K562 (cell line): ENCODE data around the gene DBNL. TPM values are rescaled to one million over a fixed set of nuclear protein-coding genes. Genes with fewer than 3 reads are reported as not detected.
"Not testable (repeated sequence)": the region's sequence is repeated elsewhere in the genome, so short reads cannot be mapped to it uniquely, and the experiment has no call there.

Source experiments
- ATAC-seq: fragments of 200-7000 bp; cut with Tn5 transposase; 3 replicates; pipeline ENCODE4 v1.9.1; 2020; ENCODE audit warnings: moderate library complexity
- BruUV-seq: library from RNA; stranded (reverse); fragments of 400-500 nt; replicated peaks from 2 replicates; lab custom pipeline; 2021; lab: Mats Ljungman, UMichigan
- CTCF ChIA-PET: fragments of 300-600 bp; formaldehyde crosslinking; extraction: SDS; loops from one replicate; lab custom pipeline; 2021; ENCODE audit warnings: low intra/inter-chr PET ratio; lab: Yijun Ruan, JAX
- POLR2A ChIA-PET: fragments of 300-600, 350-650 bp; sonication (Branson Sonifier 250); formaldehyde crosslinking; extraction: SDS; loops from one replicate; lab custom pipeline; 2021; ENCODE audit warnings: antibody characterized with exemption, inconsistent platforms; lab: Yijun Ruan, JAX
- DNase-seq, 4 experiments: peaks; one replicate each; pipeline versions ENCODE4 v3.0.0 to v3.0.0-alpha.2; 2011 to 2018; ENCODE audit warnings: low spot score in 3 of 4, mixed read lengths in 3 of 4; ENCODE audit errors: extremely low read depth in 1 of 4
- FAIRE-seq: peaks from 2 replicates; lab custom pipeline; 2011; peaks lifted over from hg19 to GRCh38; lab: Jason Lieb, UNC
- H2AFZ ChIP-seq: 2 replicates; pipeline ENCODE4 v1.6.0; 2011; ENCODE audit warnings: low read depth, low read length, control low read depth, inconsistent platforms
- H3K27ac ChIP-seq: fragments of 200-600 bp; 3 replicates; pipeline ENCODE4 v1.8.0; 2011; ENCODE audit warnings: low read depth, mild to moderate bottlenecking, control low read depth, inconsistent platforms, low read length, moderate library complexity, mixed read lengths; ENCODE audit errors: extremely low read depth
- H3K27me3 ChIP-seq, 2 experiments: fragments of 300-600 bp in 1 of 2; 2 replicates in 1 of 2; 3 replicates in 1 of 2; pipeline versions ENCODE4 v1.6.0 to v1.8.0; 2011; ENCODE audit warnings: inconsistent platforms in 2 of 2, low read length in 2 of 2, mild to moderate bottlenecking in 1 of 2, mixed read lengths in 1 of 2, moderate library complexity in 1 of 2; ENCODE audit not compliant: control insufficient read depth in 2 of 2, insufficient read depth in 2 of 2
- H3K36me3 ChIP-seq: fragments of 300-600 bp; 3 replicates; pipeline ENCODE4 v1.8.0; 2011; ENCODE audit warnings: mild to moderate bottlenecking, low read length, inconsistent platforms; ENCODE audit not compliant: control insufficient read depth, insufficient read depth
- H3K4me1 ChIP-seq, 2 experiments: fragments of 200-600 bp in 1 of 2; replicated peaks in 1 of 2; 2 replicates in 1 of 2; 3 replicates in 1 of 2; pipeline versions ENCODE4 v1.5.1 to v1.8.0; 2011; ENCODE audit warnings: inconsistent platforms in 2 of 2, low read length in 2 of 2, mild to moderate bottlenecking in 1 of 2, mixed read lengths in 1 of 2, moderate library complexity in 1 of 2; ENCODE audit not compliant: control insufficient read depth in 2 of 2, insufficient read depth in 2 of 2
- H3K4me2 ChIP-seq: 2 replicates; pipeline ENCODE4 v1.6.1; 2011; ENCODE audit warnings: low read length, control low read depth, inconsistent platforms, mixed read lengths; ENCODE audit not compliant: insufficient read depth
- H3K4me3 ChIP-seq: fragments of 200-600 bp; sonication (generic), shearing (Covaris generic); 2 replicates; pipeline ENCODE4 v1.5.1; 2016; ENCODE audit warnings: control low read depth, inconsistent platforms
- H3K79me2 ChIP-seq: fragments of 200-600 bp; 3 replicates; pipeline ENCODE4 v1.8.0; 2011; ENCODE audit warnings: low read length, inconsistent platforms; ENCODE audit not compliant: control insufficient read depth, insufficient read depth
- H3K9ac ChIP-seq, 2 experiments: 2 replicates each; pipeline versions ENCODE4 v1.6.0 to v1.6.1; 2011; ENCODE audit warnings: low read depth in 2 of 2, low read length in 2 of 2, control low read depth in 1 of 2, inconsistent platforms in 1 of 2, mild to moderate bottlenecking in 1 of 2, mixed read lengths in 1 of 2; ENCODE audit not compliant: insufficient read depth in 1 of 2
- H3K9me1 ChIP-seq: one replicate; pipeline ENCODE4 v1.6.0; 2011; ENCODE audit warnings: inconsistent platforms, mild to moderate bottlenecking, low read length, moderate library complexity; ENCODE audit not compliant: control insufficient read depth, insufficient read depth
- H3K9me3 ChIP-seq: replicated peaks from 2 replicates; pipeline ENCODE4 v1.5.1; 2011; ENCODE audit warnings: low read depth, low read length, inconsistent platforms; ENCODE audit not compliant: control insufficient read depth, insufficient read depth
- H4K20me1 ChIP-seq: replicated peaks from 2 replicates; pipeline ENCODE4 v1.6.1; 2011; ENCODE audit warnings: low read length, inconsistent platforms, mixed read lengths; ENCODE audit not compliant: control insufficient read depth, insufficient read depth
- CBX8 ChIP-seq: fragments of 200-600 bp; sonication (generic); IDR thresholded peaks from 2 replicates; pipeline ENCODE4 v1.6.1; 2012; ENCODE audit warnings: borderline replicate concordance, mixed run types, low read depth, mild to moderate bottlenecking, moderate library complexity, mixed read lengths, low read length, control low read depth, inconsistent platforms; ENCODE audit not compliant: poor library complexity, severe bottlenecking; ENCODE audit errors: extremely low read depth
- CHCHD3 ChIP-seq: fragments of 250-450 bp; sonication (Bioruptor Pico); IDR thresholded peaks from 2 replicates; pipeline ENCODE4 v2.1.2; 2022; ENCODE audit warnings: mild to moderate bottlenecking
- CHD2 ChIP-seq: IDR thresholded peaks from 2 replicates; pipeline ENCODE4 v1.6.1; 2011; ENCODE audit warnings: low read depth, low read length
- FOXK2 ChIP-seq, 2 experiments: fragments of 450-650 bp; IDR thresholded peaks in 1 of 2; conservative IDR thresholded peaks in 1 of 2; 2 replicates each; pipeline ENCODE4 v1.6.1; 2016; ENCODE audit warnings: low read depth in 2 of 2, mild to moderate bottlenecking in 1 of 2
- GATAD2A ChIP-seq: fragments of 450-650 bp; IDR thresholded peaks from 2 replicates; pipeline ENCODE4 v1.6.1; 2017
- HDAC1 ChIP-seq, 2 experiments: fragments of 450-650 bp; IDR thresholded peaks; 2 replicates each; pipeline ENCODE4 v1.6.1; 2016 to 2017; ENCODE audit warnings: inconsistent platforms in 1 of 2, mild to moderate bottlenecking in 1 of 2, moderate library complexity in 1 of 2
- L3MBTL2 ChIP-seq: fragments of 450-650 bp; IDR thresholded peaks from 2 replicates; pipeline ENCODE4 v1.6.1; 2016; ENCODE audit warnings: mild to moderate bottlenecking, moderate library complexity
- MCM7 ChIP-seq, 2 experiments: fragments of 450-650 bp; IDR thresholded peaks; 2 replicates each; pipeline ENCODE4 v1.6.1; 2016 to 2018
- PHF20 ChIP-seq: fragments of 450-650 bp; IDR thresholded peaks from 2 replicates; pipeline ENCODE4 v1.6.1; 2018; ENCODE audit not compliant: partially characterized antibody
- POLR2A ChIP-seq: fragments of 450-650 bp; conservative IDR thresholded peaks from 2 replicates; pipeline ENCODE4 v1.6.1; 2016
- PTBP1 ChIP-seq: fragments of 200-400 bp; formaldehyde crosslinking; IDR thresholded peaks from 2 replicates; pipeline ENCODE4 v1.6.1; 2017; ENCODE audit warnings: low read depth, low read length
- RBM39 ChIP-seq: fragments of 200-400 bp; formaldehyde crosslinking; optimal IDR thresholded peaks from 2 replicates; pipeline ENCODE3; 2018; ENCODE audit warnings: low read depth, low read length
- RFX7 ChIP-seq: fragments of 250-450 bp; sonication (Bioruptor Pico); IDR thresholded peaks from 2 replicates; pipeline ENCODE4 v1.5.1; 2021; ENCODE audit warnings: mild to moderate bottlenecking
- TARDBP ChIP-seq: fragments of 450-650 bp; IDR thresholded peaks from 2 replicates; pipeline ENCODE4 v1.6.1; 2016
- THRAP3 ChIP-seq: fragments of 450-650 bp; IDR thresholded peaks from 2 replicates; pipeline ENCODE4 v1.6.1; 2016; ENCODE audit warnings: mild to moderate bottlenecking, inconsistent platforms, borderline replicate concordance
- WGBS: fragments of 100-300 bp; shearing (Covaris generic); methylation state at CpG from one replicate; pipeline ENCODE4 v1.1.6; 2016; ENCODE audit warnings: low coverage, mixed read lengths; ENCODE audit not compliant: insufficient coverage; ENCODE audit errors: missing lambda C conversion rate; 5-methylcytosine and 5-hydroxymethylcytosine counted together
- in situ Hi-C: fragments of 300-500 bp; cut with MboI; formaldehyde crosslinking; loops from 4 replicates; pipeline ENCODE4 v1.15.0; 2018; ENCODE audit warnings: inconsistent platforms, mixed read lengths
- intact Hi-C: fragments of 100-400 bp; cut with micrococcal nuclease; formaldehyde crosslinking; loops from 2 replicates; pipeline ENCODE4 v1.14.2; 2022
- polyA plus RNA-seq, 8 experiments: library from polyadenylated mRNA; depleted of rRNA in 4 of 8; stranded (reverse) in 5 of 8; unstranded in 3 of 8; fragments of >200 nt; fragmentation: Nextera tagmentation in 2 of 8; fragmentation: Illumina TruSeq in 1 of 8; extraction: Ambion mirVana in 2 of 8; extraction: Trizol in 1 of 8; gene quantifications; 2 replicates each; pipeline versions ENCODE4 v1.2.1 to v1.2.3, GENCODE V29; 2011 to 2014; ENCODE audit warnings: inconsistent platforms in 1 of 8, missing spikeins in 1 of 8
- total RNA-seq, 7 experiments: library from RNA; depleted of rRNA in 6 of 7; stranded (reverse); fragments of >200 nt in 6 of 7; fragmentation: Illumina TruSeq in 2 of 7; extraction: Trizol in 2 of 7; gene quantifications; 2 replicates each; pipeline versions ENCODE4 v1.2.1 to v1.2.3, GENCODE V29; 2011 to 2021; ENCODE audit warnings: low replicate concordance in 1 of 7
- TF ChIP-seq, protein P1 (sequence below): fragments of 250-450 bp; sonication (Bioruptor Pico); IDR thresholded peaks from 2 replicates; pipeline ENCODE4 v1.5.0; 2020; ENCODE audit warnings: mild to moderate bottlenecking, borderline replicate concordance
- TF ChIP-seq, protein P2 (sequence below): fragments of 200-400 bp; formaldehyde crosslinking; IDR thresholded peaks from 2 replicates; pipeline ENCODE4 v1.6.1; 2017; ENCODE audit warnings: mild to moderate bottlenecking, low read depth, low read length, moderate library complexity

DBNL gene
- total and polyA plus RNA-seq, 9 of the 15 experiments (the other 6 are each of a cell fraction or from before 2014, with no cell fraction given), result 1.9 to 65.1 (median 38.9) TPM

DNA sequence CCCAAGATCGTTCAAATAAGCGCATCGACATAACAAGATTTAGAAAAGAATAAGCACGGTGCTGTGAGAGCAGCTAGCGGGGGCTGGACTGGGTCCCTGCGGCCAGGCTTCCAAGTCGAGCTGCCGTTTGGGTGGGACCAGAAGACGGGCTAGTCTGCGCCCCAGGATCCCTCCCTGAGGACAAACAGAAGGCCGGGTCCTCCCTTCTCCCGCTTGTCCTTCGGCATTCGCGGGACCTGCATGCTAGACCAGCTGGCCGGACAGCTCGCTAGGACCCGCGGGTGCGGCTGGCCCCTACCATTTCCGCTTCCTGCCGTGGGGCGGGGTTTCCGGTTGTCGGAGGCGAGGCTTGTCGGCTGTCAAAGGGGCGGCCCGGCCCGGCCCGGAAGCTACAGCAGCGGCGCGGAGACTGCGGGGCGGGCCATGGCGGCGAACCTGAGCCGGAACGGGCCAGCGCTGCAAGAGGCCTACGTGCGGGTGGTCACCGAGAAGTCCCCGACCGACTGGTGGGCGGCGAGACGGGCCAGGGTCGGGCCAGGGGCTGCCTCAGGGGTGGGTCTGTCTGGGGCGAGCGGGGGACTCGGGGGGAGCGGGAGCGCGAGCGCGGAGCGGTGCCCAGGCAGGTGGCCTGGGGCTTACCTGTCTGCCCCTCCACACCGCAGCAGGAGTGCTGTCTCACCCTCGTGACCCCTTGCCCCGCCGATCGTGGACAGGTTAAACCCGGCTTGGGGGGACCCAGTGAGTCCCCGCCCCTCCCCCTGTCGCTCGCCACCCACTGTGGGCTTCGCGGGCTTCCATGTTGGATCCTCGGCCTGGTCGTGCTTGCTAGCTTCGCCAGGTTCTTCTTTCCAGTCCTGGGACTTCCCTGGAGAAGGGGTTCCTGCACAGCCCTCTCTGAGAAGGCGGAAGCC is at the start of gene DBNL (continued):
- TF ChIP-seq MCM7 (IDR thresholded peaks at IDR 0.05) (no peak), TARDBP (no peak), FOXK2 (conservative IDR thresholded peaks at IDR 0.05 in 1 of 2, IDR thresholded peaks at IDR 0.05 in 1 of 2; ENCODE audit: low read depth in 2 of 2) (no peak), PTBP1 (no peak), CBX8 (no peak), CHD2 (no peak), L3MBTL2 (peak; percentile 90), HDAC1 (IDR thresholded peaks at IDR 0.05) (peak in 1 of 2 experiments; percentile 88; a peak in 2 of 4 replicates), THRAP3 (no peak), PHF20 (peak; percentile 88), POLR2A (peak; percentile 96), RBM39 (no peak), CHCHD3 (CRISPR knock-in tag) (no peak), RFX7 (CRISPR knock-in tag) (no peak), GATAD2A (no peak)
- TF ChIP-seq, protein P1, sequence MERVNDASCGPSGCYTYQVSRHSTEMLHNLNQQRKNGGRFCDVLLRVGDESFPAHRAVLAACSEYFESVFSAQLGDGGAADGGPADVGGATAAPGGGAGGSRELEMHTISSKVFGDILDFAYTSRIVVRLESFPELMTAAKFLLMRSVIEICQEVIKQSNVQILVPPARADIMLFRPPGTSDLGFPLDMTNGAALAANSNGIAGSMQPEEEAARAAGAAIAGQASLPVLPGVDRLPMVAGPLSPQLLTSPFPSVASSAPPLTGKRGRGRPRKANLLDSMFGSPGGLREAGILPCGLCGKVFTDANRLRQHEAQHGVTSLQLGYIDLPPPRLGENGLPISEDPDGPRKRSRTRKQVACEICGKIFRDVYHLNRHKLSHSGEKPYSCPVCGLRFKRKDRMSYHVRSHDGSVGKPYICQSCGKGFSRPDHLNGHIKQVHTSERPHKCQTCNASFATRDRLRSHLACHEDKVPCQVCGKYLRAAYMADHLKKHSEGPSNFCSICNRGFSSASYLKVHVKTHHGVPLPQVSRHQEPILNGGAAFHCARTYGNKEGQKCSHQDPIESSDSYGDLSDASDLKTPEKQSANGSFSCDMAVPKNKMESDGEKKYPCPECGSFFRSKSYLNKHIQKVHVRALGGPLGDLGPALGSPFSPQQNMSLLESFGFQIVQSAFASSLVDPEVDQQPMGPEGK (CRISPR knock-in tag), result no peak
- TF ChIP-seq, protein P2, sequence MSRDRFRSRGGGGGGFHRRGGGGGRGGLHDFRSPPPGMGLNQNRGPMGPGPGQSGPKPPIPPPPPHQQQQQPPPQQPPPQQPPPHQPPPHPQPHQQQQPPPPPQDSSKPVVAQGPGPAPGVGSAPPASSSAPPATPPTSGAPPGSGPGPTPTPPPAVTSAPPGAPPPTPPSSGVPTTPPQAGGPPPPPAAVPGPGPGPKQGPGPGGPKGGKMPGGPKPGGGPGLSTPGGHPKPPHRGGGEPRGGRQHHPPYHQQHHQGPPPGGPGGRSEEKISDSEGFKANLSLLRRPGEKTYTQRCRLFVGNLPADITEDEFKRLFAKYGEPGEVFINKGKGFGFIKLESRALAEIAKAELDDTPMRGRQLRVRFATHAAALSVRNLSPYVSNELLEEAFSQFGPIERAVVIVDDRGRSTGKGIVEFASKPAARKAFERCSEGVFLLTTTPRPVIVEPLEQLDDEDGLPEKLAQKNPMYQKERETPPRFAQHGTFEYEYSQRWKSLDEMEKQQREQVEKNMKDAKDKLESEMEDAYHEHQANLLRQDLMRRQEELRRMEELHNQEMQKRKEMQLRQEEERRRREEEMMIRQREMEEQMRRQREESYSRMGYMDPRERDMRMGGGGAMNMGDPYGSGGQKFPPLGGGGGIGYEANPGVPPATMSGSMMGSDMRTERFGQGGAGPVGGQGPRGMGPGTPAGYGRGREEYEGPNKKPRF, result no peak

DNA sequence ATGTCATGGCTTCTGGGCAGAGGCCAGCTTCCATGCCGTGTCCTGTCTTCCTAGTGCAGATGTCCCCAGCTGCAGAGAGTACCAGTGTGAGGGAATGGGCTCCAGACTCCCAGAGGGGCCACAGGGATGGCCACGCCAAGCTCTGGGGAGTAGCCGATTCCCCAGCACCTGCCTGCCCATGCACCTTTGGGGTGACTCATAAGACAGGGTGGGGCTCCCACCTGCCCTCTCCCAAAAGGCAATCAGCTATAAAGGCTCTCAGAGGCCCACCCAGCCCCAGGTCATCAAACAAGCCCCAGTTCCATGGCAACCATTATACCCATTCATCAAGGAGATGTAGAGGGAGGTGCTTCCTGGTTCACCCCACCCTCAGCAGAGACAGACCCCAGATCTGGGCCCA is 47.0 kb upstream of the DBNL start, which contains the start of gene SPDYE1:
Gene SPDYE1 (plus strand): TSS at position 366 of the 400 bp plus-strand sequence. CDS start 2,053 bp downstream, outside the sequence.
- H3K27ac ChIP-seq, H3K4me2 ChIP-seq, H3K9me3 ChIP-seq, intact Hi-C loops, H2AFZ ChIP-seq, FAIRE-seq, CTCF ChIA-PET, H3K79me2 ChIP-seq, H3K9me1 ChIP-seq, ATAC-seq, in situ Hi-C loops, H3K4me3 ChIP-seq, H3K9ac ChIP-seq, BruUV-seq, DNase-seq, H3K27me3 ChIP-seq, H3K36me3 ChIP-seq, H4K20me1 ChIP-seq, H3K4me1 ChIP-seq, POLR2A ChIA-PET: not testable (repeated sequence)
- 100% methylated on average over 1 of the region's 3 CpGs for WGBS
